IPS-NIHi7 (cell line): ENCODE results near the gene PREB.

ENCODE experiments used
- DNase-seq: peaks from one replicate; pipeline ENCODE4 v3.0.0; 2012; ENCODE audit warnings: mixed read lengths; ENCODE audit errors: extremely low spot score

The PREB gene

DNA sequence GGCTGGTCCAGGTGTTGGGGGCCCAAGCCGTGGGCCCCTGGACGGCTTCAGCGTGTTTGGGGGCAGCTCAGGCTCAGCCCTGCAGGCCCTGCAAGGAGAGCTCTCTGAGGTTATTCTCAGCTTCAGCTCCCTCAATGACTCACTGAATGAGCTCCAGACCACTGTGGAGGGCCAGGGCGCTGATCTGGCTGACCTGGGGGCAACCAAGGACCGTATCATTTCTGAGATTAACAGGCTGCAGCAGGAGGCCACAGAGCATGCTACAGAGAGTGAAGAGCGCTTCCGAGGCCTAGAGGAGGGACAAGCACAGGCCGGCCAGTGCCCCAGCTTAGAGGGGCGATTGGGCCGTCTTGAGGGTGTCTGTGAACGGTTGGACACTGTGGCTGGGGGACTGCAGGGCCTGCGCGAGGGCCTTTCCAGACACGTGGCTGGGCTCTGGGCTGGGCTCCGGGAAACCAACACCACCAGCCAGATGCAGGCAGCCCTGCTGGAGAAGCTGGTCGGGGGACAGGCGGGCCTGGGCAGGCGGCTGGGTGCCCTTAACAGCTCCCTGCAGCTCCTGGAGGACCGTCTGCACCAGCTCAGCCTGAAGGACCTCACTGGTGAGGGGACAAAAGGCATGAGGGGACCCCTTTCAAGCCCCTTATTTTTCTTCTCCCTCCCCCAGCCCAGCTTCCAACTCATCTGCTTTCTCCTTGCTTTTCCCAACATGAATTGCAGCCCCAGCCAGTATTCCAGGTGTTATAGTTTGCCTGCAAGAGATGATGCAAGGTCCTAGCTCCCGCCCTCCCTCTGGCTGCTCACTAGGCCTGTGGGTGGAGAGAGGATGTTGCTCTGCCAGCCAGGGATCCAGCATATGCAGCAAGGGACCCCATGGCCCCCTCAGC, 50.8 kb downstream of the PREB start:
- no peak for DNase-seq

- DNase-seq: no peak
These were observed 51.5 kb downstream of the PREB start for GRCh38 chr2:27082773-27083409.

DNA sequence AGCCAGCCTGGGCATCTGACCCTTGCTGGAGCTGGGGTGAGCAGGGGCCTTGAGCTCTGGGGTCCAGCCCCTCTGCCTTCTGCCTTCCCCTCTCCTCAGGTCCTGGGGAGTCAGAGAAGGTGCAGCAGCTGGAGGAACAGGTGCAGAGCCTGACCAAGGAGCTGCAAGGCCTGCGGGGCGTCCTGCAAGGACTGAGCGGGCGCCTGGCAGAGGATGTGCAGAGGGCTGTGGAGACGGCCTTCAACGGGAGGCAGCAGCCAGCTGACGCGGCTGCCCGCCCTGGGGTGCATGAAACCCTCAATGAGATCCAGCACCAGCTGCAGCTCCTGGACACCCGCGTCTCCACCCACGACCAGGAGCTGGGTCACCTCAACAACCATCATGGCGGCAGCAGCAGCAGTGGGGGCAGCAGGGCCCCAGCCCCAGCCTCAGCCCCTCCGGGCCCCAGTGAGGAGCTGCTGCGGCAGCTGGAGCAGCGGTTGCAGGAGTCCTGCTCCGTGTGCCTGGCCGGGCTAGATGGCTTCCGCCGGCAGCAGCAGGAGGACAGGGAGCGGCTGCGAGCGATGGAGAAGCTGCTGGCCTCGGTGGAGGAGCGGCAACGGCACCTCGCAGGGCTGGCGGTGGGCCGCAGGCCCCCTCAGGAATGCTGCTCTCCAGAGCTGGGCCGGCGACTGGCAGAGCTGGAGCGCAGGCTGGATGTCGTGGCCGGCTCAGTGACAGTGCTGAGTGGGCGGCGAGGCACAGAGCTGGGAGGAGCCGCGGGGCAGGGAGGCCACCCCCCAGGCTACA, 52.3 kb downstream of the PREB start:
- DNase-seq: no peak
